GM10266 (cell line): ENCODE data around the gene SNTA1.
A peak's percentile ranks its signal among the peaks of the same experiment; 100 is the strongest.

Experiments used
- DNase-seq: peaks from one replicate; pipeline ENCODE4 v3.0.0; 2012; ENCODE audit errors: extremely low spot score
- TF ChIP-seq, protein P1 (sequence below): IDR thresholded peaks from 2 replicates; pipeline ENCODE4 v1.5.1; 2012; ENCODE audit warnings: mild to moderate bottlenecking, low read depth; ENCODE audit not compliant: control insufficient read depth, insufficient read depth; ENCODE audit errors: missing control alignments

The SNTA1 gene

DNA sequence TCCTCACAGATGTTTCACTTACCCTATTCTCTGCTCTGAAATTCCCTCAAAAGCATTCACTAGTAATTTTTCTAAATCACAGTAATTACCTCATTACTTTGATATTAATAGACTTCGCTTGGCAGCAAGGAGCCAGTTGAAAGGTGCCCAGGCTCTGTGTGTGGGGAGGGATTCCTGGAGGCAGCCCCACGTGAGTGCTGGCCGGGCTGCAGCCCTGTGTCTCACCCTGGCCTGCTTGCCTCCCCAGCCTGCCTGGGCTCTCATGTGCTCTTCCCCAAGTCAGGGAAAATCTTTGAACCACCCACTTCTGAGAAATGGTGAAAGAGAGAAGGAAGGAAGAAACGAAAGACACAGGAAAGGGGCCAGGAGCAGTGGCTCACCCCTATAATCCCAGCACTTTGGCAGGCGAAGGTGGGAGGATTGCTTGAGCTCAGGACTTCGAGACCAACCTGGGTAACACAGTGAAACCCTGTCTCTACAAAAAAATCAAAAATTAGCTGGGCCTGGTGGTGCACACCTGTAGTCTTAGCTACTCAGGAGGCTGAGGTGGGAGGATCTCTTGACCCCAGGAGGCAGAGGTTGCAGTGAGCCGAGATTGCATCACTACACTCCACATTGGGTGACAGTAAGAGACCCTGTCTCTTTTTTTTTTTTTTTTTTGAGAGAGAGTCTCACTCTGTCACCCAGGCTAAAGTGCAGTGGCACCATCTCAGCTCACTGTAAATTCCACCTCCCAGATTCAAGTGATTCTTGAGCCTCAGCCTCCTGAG, 20.0 kb upstream of the SNTA1 start:
- DNase-seq = no peak
- TF ChIP-seq, protein P1, sequence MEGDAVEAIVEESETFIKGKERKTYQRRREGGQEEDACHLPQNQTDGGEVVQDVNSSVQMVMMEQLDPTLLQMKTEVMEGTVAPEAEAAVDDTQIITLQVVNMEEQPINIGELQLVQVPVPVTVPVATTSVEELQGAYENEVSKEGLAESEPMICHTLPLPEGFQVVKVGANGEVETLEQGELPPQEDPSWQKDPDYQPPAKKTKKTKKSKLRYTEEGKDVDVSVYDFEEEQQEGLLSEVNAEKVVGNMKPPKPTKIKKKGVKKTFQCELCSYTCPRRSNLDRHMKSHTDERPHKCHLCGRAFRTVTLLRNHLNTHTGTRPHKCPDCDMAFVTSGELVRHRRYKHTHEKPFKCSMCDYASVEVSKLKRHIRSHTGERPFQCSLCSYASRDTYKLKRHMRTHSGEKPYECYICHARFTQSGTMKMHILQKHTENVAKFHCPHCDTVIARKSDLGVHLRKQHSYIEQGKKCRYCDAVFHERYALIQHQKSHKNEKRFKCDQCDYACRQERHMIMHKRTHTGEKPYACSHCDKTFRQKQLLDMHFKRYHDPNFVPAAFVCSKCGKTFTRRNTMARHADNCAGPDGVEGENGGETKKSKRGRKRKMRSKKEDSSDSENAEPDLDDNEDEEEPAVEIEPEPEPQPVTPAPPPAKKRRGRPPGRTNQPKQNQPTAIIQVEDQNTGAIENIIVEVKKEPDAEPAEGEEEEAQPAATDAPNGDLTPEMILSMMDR = no peak

DNA sequence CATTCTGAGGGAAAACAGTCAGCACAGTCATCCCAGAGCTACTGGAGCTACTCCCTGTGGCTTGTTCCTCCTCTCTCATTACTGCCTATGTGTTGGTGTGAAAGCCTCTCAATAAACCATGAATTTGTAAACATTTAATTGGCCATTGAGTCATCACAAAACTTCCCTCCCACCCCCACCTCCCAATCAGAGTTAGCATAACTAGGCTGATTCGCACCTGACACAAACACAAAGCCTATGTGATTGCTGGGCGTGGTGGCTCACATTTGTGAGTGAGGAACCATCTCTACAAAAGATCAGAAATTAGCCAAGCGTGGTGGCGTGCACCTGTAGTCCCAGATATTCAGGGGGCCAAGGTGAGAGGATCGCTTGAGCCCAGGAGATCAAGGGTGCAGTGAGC, 17.1 kb upstream of the SNTA1 start:
- DNase-seq = no peak
- TF ChIP-seq, protein P1 = no peak

DNA sequence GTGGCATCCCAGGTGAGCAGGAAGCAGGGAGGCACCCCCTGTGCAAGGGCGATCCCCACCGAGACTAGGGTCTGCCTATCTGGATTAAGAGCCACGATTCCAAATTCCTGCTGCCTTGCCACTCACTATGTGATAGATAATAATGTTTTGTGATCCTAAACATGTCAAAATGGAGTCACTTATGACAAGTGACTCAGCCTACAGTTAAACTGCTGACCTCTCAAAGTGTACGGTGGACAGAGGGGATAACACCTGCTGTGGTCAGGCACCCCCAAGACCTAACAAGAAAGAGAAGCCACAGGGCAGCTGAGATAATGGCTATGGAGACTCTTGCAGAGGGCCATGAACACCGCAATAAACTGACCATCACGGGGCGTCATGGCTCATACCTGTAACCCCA, 16.0 kb upstream of the SNTA1 start:
- no peak for DNase-seq
- TF ChIP-seq, protein P1 = no peak

DNA sequence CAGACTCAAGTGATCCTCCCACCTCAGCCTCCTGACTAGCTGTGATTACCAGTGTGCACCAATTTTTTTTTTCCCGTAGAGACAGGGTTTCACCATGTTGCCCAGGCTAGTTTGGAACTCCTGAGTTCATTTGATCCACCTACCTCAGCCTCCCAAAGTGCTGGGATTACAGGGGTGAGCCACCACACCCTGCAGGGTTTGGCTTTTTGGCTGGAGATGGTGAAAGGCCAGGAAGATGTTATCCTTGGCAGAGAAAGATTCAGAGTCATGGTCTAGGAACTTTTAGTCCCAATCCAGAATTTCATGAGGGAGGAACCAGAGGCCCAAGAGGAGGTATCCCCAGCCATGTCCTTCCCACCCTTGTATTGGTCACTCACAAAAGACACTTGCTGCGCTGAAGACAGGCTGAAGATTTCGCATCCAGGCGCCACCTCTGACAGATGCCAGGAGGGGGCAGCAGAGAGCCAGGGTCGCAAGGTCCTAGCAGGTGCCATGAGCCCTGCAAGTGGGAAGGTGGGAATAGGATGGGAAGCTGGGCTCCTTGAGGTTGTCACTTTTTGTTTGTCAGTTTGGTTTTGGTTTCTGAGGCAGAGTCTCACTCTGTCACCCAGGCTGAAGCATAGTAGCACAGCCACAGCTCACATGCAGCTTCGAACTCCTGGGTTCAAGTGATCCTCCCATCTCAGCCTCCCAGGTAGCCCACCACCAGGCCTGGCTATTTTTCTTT, 13.5 kb upstream of the SNTA1 start:
- peak; percentile 73 for DNase-seq
- TF ChIP-seq, protein P1 = peak; percentile 98

DNA sequence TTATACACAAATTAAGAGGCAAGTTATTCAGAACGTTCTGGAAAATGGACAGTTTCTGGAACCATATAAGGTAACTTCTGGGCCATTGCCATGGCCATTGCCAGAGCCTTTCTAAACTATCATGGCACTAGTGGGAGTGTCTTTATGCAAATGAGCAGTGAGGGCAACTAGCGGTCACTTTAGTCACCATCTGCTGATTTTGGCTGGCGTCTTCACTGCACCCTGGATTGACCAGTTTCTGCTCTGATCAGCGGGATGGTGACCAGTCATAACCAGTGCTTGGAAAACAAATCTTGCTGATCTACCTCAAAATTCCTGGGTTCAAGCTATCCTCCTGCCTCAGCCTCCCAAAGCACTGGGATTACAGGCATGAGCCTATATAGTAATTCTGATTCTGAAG, 7.3 kb upstream of the SNTA1 start:
- TF ChIP-seq, protein P1 = no peak
- no peak for DNase-seq

DNA sequence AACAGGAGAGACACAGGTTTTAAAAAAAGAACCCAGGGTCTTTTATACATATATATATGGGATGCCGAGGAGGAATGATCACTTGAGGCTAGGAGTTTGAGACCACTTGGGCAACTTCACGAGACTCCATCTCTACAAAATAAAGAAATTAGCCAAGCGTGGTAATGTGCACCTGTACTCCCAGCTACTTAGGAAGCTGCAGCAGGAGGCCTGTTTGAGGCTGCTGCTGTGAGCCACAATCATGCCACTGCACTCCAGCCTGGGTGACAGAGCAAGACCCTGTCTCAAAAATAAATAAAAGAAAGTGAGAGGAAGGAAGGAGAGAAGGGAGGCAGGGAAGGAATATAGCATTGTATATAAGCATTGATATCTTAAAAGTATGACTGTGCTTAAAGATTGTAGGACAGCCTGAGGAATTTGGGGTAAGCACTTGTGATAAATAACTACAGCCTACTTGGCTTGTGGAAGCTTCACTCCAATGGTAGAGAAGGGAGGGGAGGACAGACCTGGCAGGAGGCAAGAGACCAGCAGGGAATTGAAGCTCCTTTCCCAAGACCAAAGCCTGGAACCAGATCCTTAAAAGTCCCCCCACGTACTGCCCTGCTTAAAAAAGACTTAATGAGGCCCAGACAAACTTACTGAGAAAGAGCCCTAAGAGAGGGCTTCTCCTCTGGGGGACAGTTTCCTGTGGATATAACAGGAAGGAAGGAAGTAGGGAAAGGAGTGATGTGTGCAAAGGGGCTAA, 2.5 kb upstream of the SNTA1 start:
- TF ChIP-seq, protein P1 = no peak
- DNase-seq = no peak
